ENCODE data around the gene NFKB2. TPM values are rescaled to one million over a fixed set of nuclear protein-coding genes. Genes with fewer than 3 reads are reported as not detected.

Gene NFKB2
- total and polyA plus RNA-seq, 2 experiments from 2014 or later, result 5.7 to 21.5 TPM

DNA sequence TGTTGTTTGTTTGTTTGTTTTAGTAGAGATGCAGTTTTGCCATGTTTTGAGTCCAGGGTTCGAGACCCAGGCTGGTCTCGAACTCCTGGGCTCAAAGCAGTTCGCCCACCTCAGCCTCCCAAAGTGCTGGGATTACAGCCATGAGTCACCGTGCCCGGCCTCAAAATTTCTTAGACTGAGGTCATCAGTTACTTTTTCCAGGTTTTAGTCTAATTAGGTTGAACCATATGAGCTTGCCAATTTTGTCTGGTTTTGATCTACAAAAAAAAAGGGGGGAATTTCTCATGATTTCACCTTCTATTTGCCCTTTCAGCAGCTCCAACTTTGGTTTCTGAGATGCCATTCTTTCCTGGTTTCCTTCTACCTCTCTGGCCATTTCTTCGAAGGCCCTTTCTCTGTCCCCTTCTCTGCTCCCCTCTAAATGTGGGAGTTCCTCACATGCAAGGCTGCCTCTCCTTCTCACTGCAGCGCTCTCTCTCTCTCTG is 31.3 kb downstream of the NFKB2 start:
- H3K79me2 ChIP-seq (ENCODE audit: insufficient read depth), result peaks cover 24% of the 10 kb centered on the region
- H3K4me3 ChIP-seq, result no peak overlapping the region

GRCh38 chr10:102429468-102429867 is 34.0 kb downstream of the NFKB2 start:
- in situ Hi-C loops (cut with MboI), result no loop called here

More for the DNA sequence above, 31.3 kb downstream of the NFKB2 start:
- 62% methylated on average over 7 of the region's 7 CpGs for WGBS, 2 experiments (ENCODE audit: low coverage in 1 of 2, low lambda C conversion rate in 2 of 2, missing lambda C conversion rate in 2 of 2)
- H3K9me2 ChIP-seq (ENCODE audit: insufficient read depth), result no peaks in the 10 kb centered on the region
- no peaks in the 10 kb centered on the region for H3K9me3 ChIP-seq (ENCODE audit: low read depth)
- TF ChIP-seq EZH2 (IDR thresholded peaks at IDR 0.05; ENCODE audit: insufficient read depth, poor library complexity, severe bottlenecking) (no peak), EZH2phosphoT487 (IDR thresholded peaks at IDR 0.05; ENCODE audit: insufficient read depth, low read depth) (no peak)
- H2AFZ ChIP-seq, result no peak overlapping the region
- H3F3A ChIP-seq (ENCODE audit: insufficient read depth), result peaks cover 12% of the 10 kb centered on the region; the same call in 1 of the 2 replicates
- no peaks in the 10 kb centered on the region for H3K36me3 ChIP-seq (ENCODE audit: low read depth)
- no peak overlapping the region for H3K27ac ChIP-seq
- H4K20me1 ChIP-seq (ENCODE audit: insufficient read depth), result no peaks in the 10 kb centered on the region
- H3K27me3 ChIP-seq (replicated peaks; ENCODE audit: insufficient read depth), result no peaks in the 10 kb centered on the region
- in situ Hi-C loops (cut with MboI), result no loop called here
- peak; percentile 53 for DNase-seq
- H3K4me2 ChIP-seq (ENCODE audit: unreplicated experiment), result no peak overlapping the region
- peaks cover 23% of the 10 kb centered on the region; the same call in 1 of the 2 replicates for H3K4me1 ChIP-seq (ENCODE audit: insufficient read depth)
- no peak overlapping the region for H3K9ac ChIP-seq

DNA sequence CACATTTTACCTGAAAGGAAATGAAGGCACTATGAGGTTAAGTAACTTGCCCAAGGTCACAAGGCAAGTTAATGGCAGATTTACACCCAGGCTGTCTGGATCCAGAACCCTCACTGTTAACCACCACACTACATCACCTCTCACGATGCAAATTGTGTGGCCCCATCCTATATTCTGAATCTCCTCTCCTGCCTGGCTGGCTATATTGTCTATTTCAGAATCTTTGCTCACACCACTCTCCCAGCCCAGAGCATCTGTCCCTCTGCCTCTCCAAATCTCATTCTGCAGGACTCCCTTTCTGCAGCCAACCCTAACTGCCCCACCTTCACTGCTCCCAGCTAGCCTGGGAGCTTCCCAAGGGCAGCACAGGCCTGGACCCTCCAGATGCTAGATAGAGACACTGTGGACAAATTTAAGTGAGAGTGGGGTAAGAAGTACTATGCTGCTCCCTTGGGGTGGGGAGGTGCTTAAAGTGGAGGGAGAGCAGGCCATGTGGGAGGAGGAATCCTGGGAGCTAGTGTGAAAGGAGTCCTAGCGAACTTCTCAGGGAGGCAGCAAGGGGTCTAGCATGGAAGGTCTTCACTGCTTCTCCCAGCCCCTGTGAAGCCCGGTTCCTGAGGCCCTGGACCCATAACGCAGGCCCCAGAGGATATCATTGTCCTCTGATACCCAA is 36.1 kb downstream of the NFKB2 start:
- peak overlapping the region; percentile 56 for H3K27ac ChIP-seq
- H3K9me2 ChIP-seq (ENCODE audit: insufficient read depth), result no peaks in the 10 kb centered on the region
- peaks cover 28% of the 10 kb centered on the region for H3K79me2 ChIP-seq (ENCODE audit: insufficient read depth)
- H3F3A ChIP-seq (ENCODE audit: insufficient read depth), result peaks cover 6% of the 10 kb centered on the region
- in situ Hi-C loops (cut with MboI), result no loop called here
- no peaks in the 10 kb centered on the region for H3K9me3 ChIP-seq (ENCODE audit: low read depth)
- H3K4me3 ChIP-seq, result peak overlapping the region; percentile 91
- no peaks in the 10 kb centered on the region for H3K27me3 ChIP-seq (replicated peaks; ENCODE audit: insufficient read depth)
- peak; percentile 72 for DNase-seq
- peak overlapping the region; percentile 96 for H2AFZ ChIP-seq
- H3K4me2 ChIP-seq (ENCODE audit: unreplicated experiment), result peak overlapping the region; percentile 88
- 25% methylated on average over 4 of the region's 4 CpGs for WGBS, 2 experiments (ENCODE audit: low coverage in 1 of 2, low lambda C conversion rate in 2 of 2, missing lambda C conversion rate in 2 of 2)
- H4K20me1 ChIP-seq (ENCODE audit: insufficient read depth), result no peaks in the 10 kb centered on the region
- peaks cover 28% of the 10 kb centered on the region for H3K4me1 ChIP-seq (ENCODE audit: insufficient read depth)
- no peaks in the 10 kb centered on the region for H3K36me3 ChIP-seq (ENCODE audit: low read depth)
- no peak for TF ChIP-seq EZH2phosphoT487 (IDR thresholded peaks at IDR 0.05; ENCODE audit: insufficient read depth, low read depth)
- TF ChIP-seq EZH2 (IDR thresholded peaks at IDR 0.05; ENCODE audit: insufficient read depth, poor library complexity, severe bottlenecking), result no peak
- peak overlapping the region; percentile 95 for H3K9ac ChIP-seq

More at GRCh38 chr10:102429468-102429867, 34.0 kb downstream of the NFKB2 start:
- Histone ChIP-seq H3K36me3 (ENCODE audit: low read depth) (no peaks in the 10 kb centered on the region), H3K9me3 (ENCODE audit: low read depth) (no peaks in the 10 kb centered on the region), H3K27me3 (replicated peaks; ENCODE audit: insufficient read depth) (no peaks in the 10 kb centered on the region), H3K4me1 (ENCODE audit: insufficient read depth) (peaks cover 18% of the 10 kb centered on the region), H3K4me3 (no peak overlapping the region), H3K9me2 (ENCODE audit: insufficient read depth) (no peaks in the 10 kb centered on the region), H4K20me1 (ENCODE audit: insufficient read depth) (no peaks in the 10 kb centered on the region), H3K9ac (no peak overlapping the region), H2AFZ (no peak overlapping the region), H3K27ac (no peak overlapping the region), H3F3A (ENCODE audit: insufficient read depth) (peaks cover 6% of the 10 kb centered on the region; the same call in 1 of the 2 replicates), H3K4me2 (ENCODE audit: unreplicated experiment) (no peak overlapping the region), H3K79me2 (ENCODE audit: insufficient read depth) (peaks cover 29% of the 10 kb centered on the region)
- WGBS, 2 experiments (ENCODE audit: low coverage in 1 of 2, low lambda C conversion rate in 2 of 2, missing lambda C conversion rate in 2 of 2), result 91% methylated on average over 8 of the region's 8 CpGs
- no peak for DNase-seq
- TF ChIP-seq EZH2 (IDR thresholded peaks at IDR 0.05; ENCODE audit: insufficient read depth, poor library complexity, severe bottlenecking), result no peak

GRCh38 chr10:102432162-102432950 is 36.9 kb downstream of the NFKB2 start, which contains the start of gene CUEDC2:
Gene CUEDC2 (minus strand): TSS chr10:102432574. CDS start chr10:102425188, 7,386 bp downstream.
- peak within 1 kb of the TSS; percentile 88 for H3K4me2 ChIP-seq (ENCODE audit: unreplicated experiment)
- peak within 1 kb of the TSS; percentile 91 for H3K4me3 ChIP-seq
- DNase-seq, result peak; percentile 97
- H2AFZ ChIP-seq, result peak within 1 kb of the TSS; percentile 96
- TF ChIP-seq EZH2phosphoT487 (IDR thresholded peaks at IDR 0.05; ENCODE audit: insufficient read depth, low read depth), result no peak
- TF ChIP-seq EZH2 (IDR thresholded peaks at IDR 0.05; ENCODE audit: insufficient read depth, poor library complexity, severe bottlenecking), result no peak
- H3K27me3 ChIP-seq (replicated peaks; ENCODE audit: insufficient read depth), result no peaks in the 10 kb centered on the region
- peak within 1 kb of the TSS; percentile 95 for H3K9ac ChIP-seq
- H3K4me1 ChIP-seq (ENCODE audit: insufficient read depth), result peaks cover 20% of the 10 kb centered on the region
- peak within 1 kb of the TSS; percentile 56 for H3K27ac ChIP-seq
- in situ Hi-C loops (cut with MboI), result no loop called here
- H4K20me1 ChIP-seq (ENCODE audit: insufficient read depth), result no peaks in the 10 kb centered on the region
- H3K79me2 ChIP-seq (ENCODE audit: insufficient read depth), result peaks cover 31% of the 10 kb centered on the region
- H3F3A ChIP-seq (ENCODE audit: insufficient read depth), result peaks cover 5% of the 10 kb centered on the region
- no peaks in the 10 kb centered on the region for H3K9me2 ChIP-seq (ENCODE audit: insufficient read depth)
- no peaks in the 10 kb centered on the region for H3K36me3 ChIP-seq (ENCODE audit: low read depth)
- WGBS, 2 experiments (ENCODE audit: low coverage in 1 of 2, low lambda C conversion rate in 2 of 2, missing lambda C conversion rate in 2 of 2), result 1% methylated on average over 40 to 48 of the region's 52 CpGs
- no peaks in the 10 kb centered on the region for H3K9me3 ChIP-seq (ENCODE audit: low read depth)
